ENCODE results near the gene VEZT.

DNA sequence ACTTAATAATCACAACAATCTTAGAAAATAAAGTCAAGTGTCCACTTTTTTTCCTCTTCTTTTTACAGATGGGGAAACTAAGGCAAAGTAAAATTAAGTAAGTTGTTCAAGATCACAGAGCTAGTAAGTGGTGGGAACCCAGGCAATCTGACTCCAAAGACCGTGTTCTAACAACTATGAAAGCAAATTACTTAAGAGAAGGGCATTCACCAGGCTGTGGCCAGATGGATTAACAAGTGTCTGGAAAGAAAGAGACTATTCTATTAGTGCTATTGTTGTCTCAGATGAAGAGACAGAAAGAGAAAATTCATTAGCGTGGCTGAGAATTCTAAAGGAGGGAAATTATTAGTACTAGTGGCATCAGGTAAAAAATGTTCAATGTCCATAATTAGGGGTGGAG lies 48.9 kb upstream of the VEZT start:
- TF ChIP-seq, protein P1, sequence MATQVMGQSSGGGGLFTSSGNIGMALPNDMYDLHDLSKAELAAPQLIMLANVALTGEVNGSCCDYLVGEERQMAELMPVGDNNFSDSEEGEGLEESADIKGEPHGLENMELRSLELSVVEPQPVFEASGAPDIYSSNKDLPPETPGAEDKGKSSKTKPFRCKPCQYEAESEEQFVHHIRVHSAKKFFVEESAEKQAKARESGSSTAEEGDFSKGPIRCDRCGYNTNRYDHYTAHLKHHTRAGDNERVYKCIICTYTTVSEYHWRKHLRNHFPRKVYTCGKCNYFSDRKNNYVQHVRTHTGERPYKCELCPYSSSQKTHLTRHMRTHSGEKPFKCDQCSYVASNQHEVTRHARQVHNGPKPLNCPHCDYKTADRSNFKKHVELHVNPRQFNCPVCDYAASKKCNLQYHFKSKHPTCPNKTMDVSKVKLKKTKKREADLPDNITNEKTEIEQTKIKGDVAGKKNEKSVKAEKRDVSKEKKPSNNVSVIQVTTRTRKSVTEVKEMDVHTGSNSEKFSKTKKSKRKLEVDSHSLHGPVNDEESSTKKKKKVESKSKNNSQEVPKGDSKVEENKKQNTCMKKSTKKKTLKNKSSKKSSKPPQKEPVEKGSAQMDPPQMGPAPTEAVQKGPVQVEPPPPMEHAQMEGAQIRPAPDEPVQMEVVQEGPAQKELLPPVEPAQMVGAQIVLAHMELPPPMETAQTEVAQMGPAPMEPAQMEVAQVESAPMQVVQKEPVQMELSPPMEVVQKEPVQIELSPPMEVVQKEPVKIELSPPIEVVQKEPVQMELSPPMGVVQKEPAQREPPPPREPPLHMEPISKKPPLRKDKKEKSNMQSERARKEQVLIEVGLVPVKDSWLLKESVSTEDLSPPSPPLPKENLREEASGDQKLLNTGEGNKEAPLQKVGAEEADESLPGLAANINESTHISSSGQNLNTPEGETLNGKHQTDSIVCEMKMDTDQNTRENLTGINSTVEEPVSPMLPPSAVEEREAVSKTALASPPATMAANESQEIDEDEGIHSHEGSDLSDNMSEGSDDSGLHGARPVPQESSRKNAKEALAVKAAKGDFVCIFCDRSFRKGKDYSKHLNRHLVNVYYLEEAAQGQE (IDR thresholded peaks at IDR 0.05; ENCODE audit: insufficient read depth in 1 of 2, low read depth in 2 of 2, low read length in 2 of 2): no peak
- TF ChIP-seq SIN3A (IDR thresholded peaks at IDR 0.05; ENCODE audit: borderline replicate concordance, insufficient read depth, low read length) (no peak), POLR2AphosphoS5 (IDR thresholded peaks at IDR 0.05; ENCODE audit: low read depth, low read length) (no peak)

All from PFSK-1 (cell line).